AG09319 (cell line): ENCODE data around the gene TBX10.

Experiments
- DNase-seq: peaks from one replicate; pipeline ENCODE4 v3.0.0-alpha.2; 2010; ENCODE audit warnings: low read depth; ENCODE audit errors: extremely low read depth
- TF ChIP-seq, protein P1 (sequence below): IDR thresholded peaks from 2 replicates; pipeline ENCODE4 v1.5.1; 2011; ENCODE audit warnings: low read depth, mild to moderate bottlenecking, inconsistent platforms, low read length, moderate library complexity

The TBX10 gene

DNA sequence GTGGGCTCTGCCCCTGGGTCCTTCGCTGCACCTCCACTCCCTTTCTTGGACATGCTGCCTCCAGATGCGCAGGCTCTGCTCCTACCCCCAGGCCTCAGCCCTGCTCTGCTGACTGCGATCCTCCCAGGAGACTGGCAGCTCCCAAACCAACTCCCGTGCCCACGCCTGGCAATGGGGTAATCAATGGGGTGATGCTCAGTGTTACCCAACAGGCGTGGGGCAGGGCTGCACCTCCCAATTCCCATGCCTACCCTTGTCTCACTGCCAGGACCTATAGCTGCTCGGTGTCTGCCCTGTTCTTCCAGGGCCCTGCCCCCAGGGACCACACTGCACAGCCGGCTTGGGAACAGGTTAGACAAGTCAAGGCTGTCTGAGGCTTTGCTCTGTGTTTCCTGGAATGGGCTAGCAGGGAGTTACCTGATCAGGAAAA lies 34.9 kb upstream of the TBX10 start, which contains the start of gene ALDH3B2:
ALDH3B2 (minus strand) TSS at position 182 of the 430 bp plus-strand sequence. CDS start 7,688 bp downstream, outside the sequence.
- TF ChIP-seq, protein P1, sequence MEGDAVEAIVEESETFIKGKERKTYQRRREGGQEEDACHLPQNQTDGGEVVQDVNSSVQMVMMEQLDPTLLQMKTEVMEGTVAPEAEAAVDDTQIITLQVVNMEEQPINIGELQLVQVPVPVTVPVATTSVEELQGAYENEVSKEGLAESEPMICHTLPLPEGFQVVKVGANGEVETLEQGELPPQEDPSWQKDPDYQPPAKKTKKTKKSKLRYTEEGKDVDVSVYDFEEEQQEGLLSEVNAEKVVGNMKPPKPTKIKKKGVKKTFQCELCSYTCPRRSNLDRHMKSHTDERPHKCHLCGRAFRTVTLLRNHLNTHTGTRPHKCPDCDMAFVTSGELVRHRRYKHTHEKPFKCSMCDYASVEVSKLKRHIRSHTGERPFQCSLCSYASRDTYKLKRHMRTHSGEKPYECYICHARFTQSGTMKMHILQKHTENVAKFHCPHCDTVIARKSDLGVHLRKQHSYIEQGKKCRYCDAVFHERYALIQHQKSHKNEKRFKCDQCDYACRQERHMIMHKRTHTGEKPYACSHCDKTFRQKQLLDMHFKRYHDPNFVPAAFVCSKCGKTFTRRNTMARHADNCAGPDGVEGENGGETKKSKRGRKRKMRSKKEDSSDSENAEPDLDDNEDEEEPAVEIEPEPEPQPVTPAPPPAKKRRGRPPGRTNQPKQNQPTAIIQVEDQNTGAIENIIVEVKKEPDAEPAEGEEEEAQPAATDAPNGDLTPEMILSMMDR: no peak
- no peak for DNase-seq

DNA sequence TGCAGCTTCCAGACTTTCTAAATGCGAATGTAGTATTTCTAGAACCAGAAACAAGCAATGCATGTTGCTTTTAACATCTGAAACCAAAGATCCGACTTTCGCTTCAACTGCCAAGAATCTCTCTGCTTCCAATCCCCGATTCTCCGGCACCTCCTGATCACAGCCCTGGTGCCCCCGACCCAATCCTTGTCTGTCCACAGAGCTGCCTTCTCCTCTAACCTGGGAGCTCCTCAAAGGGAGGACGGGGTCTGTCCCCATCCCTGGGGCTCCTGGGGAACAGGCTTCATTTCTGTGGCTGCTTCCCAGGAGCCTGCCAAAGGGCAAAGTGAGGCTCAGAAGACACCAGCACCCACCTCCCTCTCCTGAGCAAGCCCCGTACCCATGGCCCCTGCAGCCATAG lies 34.3 kb upstream of the TBX10 start:
- DNase-seq: no peak
- TF ChIP-seq, protein P1: no peak

DNA sequence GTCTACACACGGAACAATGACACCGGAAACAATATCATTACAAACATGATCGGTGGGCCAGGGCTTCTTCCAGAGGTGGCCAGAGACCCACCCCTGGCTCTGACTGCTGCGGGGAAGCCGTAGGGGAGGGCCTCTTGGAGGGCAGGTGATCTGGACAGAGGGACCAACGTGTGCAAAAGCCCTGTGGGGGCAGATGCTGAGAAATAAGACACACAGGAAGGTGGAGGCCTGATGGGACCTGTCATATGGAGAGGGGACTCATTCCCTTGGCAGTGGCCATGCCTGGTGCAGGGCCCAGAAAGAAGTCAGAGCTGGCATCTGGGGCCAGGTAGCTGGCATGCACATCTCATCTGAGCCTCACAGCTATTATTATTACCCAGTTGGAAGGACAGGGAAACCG lies 33.8 kb upstream of the TBX10 start:
- TF ChIP-seq, protein P1: no peak
- DNase-seq: no peak

DNA sequence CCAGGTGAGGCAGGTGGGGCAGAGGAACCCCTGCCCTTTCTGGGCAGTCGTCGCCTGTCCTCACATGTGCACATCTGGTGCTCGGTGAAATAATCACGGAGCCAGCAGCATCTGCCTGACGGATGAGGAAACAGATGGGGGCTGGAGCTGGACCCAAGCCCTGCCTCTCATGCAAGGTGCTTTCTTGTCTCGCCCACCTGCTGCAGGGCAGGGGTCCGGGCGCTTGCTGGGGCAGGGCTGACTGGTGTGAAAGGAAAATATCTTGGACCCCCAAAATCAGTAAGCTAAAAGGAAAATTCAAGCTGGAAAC lies 31.6 kb upstream of the TBX10 start:
- no peak for DNase-seq
- TF ChIP-seq, protein P1: no peak

DNA sequence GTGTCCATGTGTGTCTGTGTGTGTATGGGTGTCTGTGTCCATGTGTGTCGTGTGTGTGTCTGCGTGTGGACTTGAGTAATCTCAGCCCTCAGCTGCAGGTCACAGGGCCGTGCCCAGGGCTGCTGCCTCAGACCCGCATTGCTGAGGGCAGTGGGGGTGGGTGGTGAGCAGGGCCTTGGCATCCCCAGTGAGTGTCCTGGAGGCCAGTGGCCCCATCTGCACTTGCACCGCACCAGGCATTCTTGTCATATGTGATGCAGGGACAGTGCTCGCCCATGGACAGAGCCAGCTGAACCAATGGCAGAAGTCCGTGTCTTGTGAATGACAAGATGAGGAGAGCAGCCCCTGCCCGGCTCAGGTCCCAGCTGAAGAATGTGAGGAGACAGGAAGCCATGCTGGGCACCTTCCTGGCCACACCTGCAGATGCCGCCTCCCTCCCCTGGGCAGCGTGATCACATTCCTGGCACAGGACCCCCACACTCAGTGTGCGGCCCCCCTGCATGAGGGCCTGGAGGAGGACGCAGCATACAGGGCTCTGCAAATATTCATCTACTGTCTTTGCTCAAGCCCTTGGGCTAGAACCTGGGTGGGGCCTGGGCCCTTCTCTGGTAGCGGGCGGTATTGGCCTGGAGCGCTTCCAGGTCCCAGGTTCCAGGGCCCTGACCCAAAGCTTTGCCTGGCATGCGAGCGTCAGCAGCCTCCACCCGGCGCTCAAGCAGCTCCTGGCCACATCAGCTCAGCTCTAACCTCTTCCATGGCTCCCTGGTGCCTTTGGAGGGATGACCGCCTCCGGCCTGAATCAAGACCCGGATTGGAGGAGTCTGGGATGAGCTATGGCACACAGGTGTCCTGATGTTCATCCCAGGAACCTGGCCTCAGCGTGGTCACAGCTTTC lies 31.0 kb upstream of the TBX10 start:
- TF ChIP-seq, protein P1: no peak
- DNase-seq: no peak

DNA sequence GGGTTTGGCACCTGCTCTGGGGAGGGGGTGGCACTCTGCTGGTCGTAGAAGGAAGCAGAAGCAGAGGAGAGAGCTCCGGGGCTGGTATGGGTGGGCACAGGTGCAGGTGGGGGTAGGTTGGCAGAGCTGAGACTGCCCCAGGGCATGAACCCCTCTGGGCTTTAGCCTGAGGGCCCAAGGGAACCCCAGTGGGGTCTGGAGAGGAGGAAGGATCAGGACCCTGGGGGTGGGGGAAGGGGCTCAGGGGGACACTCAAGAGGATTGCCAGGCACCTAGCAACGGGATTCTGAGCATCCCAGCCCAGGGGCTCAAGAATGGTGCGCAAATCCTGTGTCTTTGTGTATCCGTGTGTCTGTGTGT lies 28.6 kb upstream of the TBX10 start:
- TF ChIP-seq, protein P1: no peak
- no peak for DNase-seq

DNA sequence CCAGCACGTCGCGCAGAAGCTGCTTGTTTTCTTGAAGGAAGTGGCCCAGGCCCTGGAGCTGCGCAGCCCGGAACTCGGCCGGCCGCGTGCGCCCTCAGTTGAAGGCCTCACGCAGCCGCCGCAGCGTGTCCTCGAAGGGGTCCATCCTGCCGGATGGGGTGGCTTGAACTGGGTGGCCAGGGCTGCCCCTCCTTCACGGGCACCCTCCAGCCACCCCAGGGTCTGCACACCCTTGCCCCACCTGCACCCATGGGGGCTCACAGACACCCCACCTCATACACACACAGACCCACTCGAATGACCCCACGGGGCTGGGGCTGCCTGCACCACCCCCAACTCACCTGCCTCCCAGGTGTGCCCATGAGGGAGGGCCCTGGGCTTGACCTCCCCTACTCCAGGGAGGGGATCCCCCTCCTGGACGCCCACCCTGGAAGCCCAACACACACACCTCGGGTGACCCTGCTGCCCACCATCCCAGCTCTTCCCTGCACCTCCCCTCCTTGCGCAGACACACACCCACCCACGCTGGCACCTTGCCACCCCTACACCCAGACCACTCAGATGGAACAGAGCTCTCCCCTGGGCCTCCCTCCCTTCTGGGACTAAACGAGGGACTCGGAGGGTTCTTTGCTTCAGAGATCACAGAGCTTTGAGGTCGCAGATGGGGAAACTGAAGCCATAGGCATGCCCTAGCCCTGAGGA lies 28.1 kb upstream of the TBX10 start:
- DNase-seq: no peak
- TF ChIP-seq, protein P1: no peak
